H1 (cell line): Measurements from ENCODE around the gene OTC. TPM values are rescaled to one million over a fixed set of nuclear protein-coding genes. Genes with fewer than 3 reads are reported as not detected.

Source experiments
- CTCF ChIA-PET: fragments of 300-600 bp; sonication (Branson Sonifier 250); formaldehyde crosslinking; loops from one replicate; lab custom pipeline; 2021; ENCODE audit not compliant: partially characterized antibody; lab: Charles Lee
- POLR2A ChIA-PET: fragments of 300-600 bp; sonication (Branson Sonifier 250); formaldehyde crosslinking; loops from one replicate; lab custom pipeline; 2021; ENCODE audit warnings: inconsistent platforms; ENCODE audit not compliant: partially characterized antibody; lab: Charles Lee
- DNase-seq, 2 experiments: peaks; one replicate each; pipeline versions ENCODE4 v3.0.0 to v3.0.0-alpha.2; 2010 to 2022; ENCODE audit warnings: low spot score in 2 of 2, low read depth in 1 of 2, mixed read lengths in 1 of 2
- FAIRE-seq: peaks from 2 replicates; lab custom pipeline; 2011; peaks lifted over from hg19 to GRCh38; lab: Jason Lieb, UNC
- H2AFZ ChIP-seq: 2 replicates; pipeline ENCODE4 v1.8.1; 2012; ENCODE audit warnings: low read length, inconsistent platforms
- H2AK5ac ChIP-seq: 2 replicates; pipeline ENCODE4 v1.6.1; 2013; ENCODE audit warnings: low read depth, low read length
- H2BK120ac ChIP-seq: replicated peaks from 2 replicates; pipeline ENCODE3; 2013; ENCODE audit warnings: low read depth, low read length, inconsistent platforms
- H2BK12ac ChIP-seq: 2 replicates; pipeline ENCODE4 v1.6.1; 2013; ENCODE audit warnings: low read depth, low read length
- H2BK15ac ChIP-seq: 2 replicates; pipeline ENCODE4 v1.6.1; 2013; ENCODE audit warnings: low read length
- H2BK20ac ChIP-seq: 2 replicates; pipeline ENCODE4 v1.6.1; 2013; ENCODE audit warnings: low read length
- H2BK5ac ChIP-seq: 2 replicates; pipeline ENCODE4 v1.6.1; 2013; ENCODE audit warnings: low read depth, low read length
- H3K14ac ChIP-seq: 2 replicates; pipeline ENCODE4 v1.6.1; 2013; ENCODE audit warnings: inconsistent platforms; ENCODE audit not compliant: insufficient read length
- H3K18ac ChIP-seq: 2 replicates; pipeline ENCODE4 v1.6.1; 2013; ENCODE audit warnings: low read length; ENCODE audit errors: extremely low read depth
- H3K23ac ChIP-seq: 2 replicates; pipeline ENCODE4 v1.6.1; 2013; ENCODE audit warnings: inconsistent platforms; ENCODE audit not compliant: insufficient read length
- H3K23me2 ChIP-seq: 2 replicates; pipeline ENCODE4 v1.6.1; 2013; ENCODE audit warnings: low read depth, low read length
- H3K27ac ChIP-seq: 2 replicates; pipeline ENCODE4 v1.6.1; 2011; ENCODE audit warnings: low read depth, low read length, inconsistent platforms
- H3K27me3 ChIP-seq, 4 experiments: replicated peaks in 1 of 4; 1 replicate in 1 of 4; 2 replicates in 3 of 4; pipeline versions ENCODE4 v1.6.1 to v1.8.1; 2011 to 2013; ENCODE audit warnings: low read length in 3 of 4, mild to moderate bottlenecking in 3 of 4, inconsistent platforms in 2 of 4, mixed read lengths in 2 of 4, moderate library complexity in 1 of 4; ENCODE audit not compliant: control insufficient read depth in 3 of 4, insufficient read depth in 3 of 4; ENCODE audit errors: extremely low read depth in 1 of 4
- H3K36me3 ChIP-seq, 4 experiments: 2 replicates each; pipeline versions ENCODE4 v1.6.1 to v1.8.1; 2011 to 2013; ENCODE audit warnings: mild to moderate bottlenecking in 4 of 4, low read length in 3 of 4, moderate library complexity in 2 of 4, control low read depth in 1 of 4, inconsistent platforms in 1 of 4; ENCODE audit not compliant: insufficient read depth in 4 of 4, control insufficient read depth in 2 of 4
- H3K4ac ChIP-seq: replicated peaks from 2 replicates; pipeline ENCODE3; 2013; ENCODE audit warnings: low read length, low read depth, mixed read lengths, inconsistent platforms; ENCODE audit not compliant: insufficient read length
- H3K4me1 ChIP-seq, 4 experiments: replicated peaks in 1 of 4; 1 replicate in 1 of 4; 2 replicates in 3 of 4; pipeline versions ENCODE4 v1.6.1 to v1.8.1; 2011 to 2013; ENCODE audit warnings: low read length in 3 of 4, inconsistent platforms in 2 of 4, mixed read lengths in 1 of 4; ENCODE audit not compliant: insufficient read depth in 4 of 4, control insufficient read depth in 3 of 4
- H3K4me2 ChIP-seq, 2 experiments: 2 replicates each; pipeline versions ENCODE4 v1.6.1 to v1.8.1; 2011 to 2013; ENCODE audit warnings: low read depth in 2 of 2, low read length in 2 of 2, control low read depth in 1 of 2, inconsistent platforms in 1 of 2, mild to moderate bottlenecking in 1 of 2; ENCODE audit not compliant: insufficient read depth in 1 of 2
- H3K4me3 ChIP-seq, 4 experiments: fragments of 200-600, 300-600 bp in 1 of 4; sonication (generic), shearing (Covaris generic), sonication (Bioruptor Twin) in 1 of 4; 2 replicates each; pipeline versions ENCODE4 v1.5.1 to v1.8.1; 2011 to 2016; ENCODE audit warnings: low read length in 4 of 4, low read depth in 3 of 4, control low read depth in 2 of 4, inconsistent platforms in 2 of 4, mild to moderate bottlenecking in 2 of 4, mixed read lengths in 1 of 4, moderate library complexity in 1 of 4; ENCODE audit not compliant: insufficient read depth in 2 of 4; ENCODE audit errors: extremely low read depth in 1 of 4
- H3K56ac ChIP-seq: replicated peaks from 2 replicates; pipeline ENCODE3; 2013; ENCODE audit warnings: low read depth, mild to moderate bottlenecking, mixed read lengths, low read length, inconsistent platforms; ENCODE audit not compliant: insufficient read length
- H3K79me1 ChIP-seq: 2 replicates; pipeline ENCODE4 v1.6.1; 2013; ENCODE audit warnings: low read depth, low read length, control low read depth
- H3K79me2 ChIP-seq, 2 experiments: 2 replicates each; pipeline versions ENCODE4 v1.6.1 to v1.8.1; 2012 to 2013; ENCODE audit warnings: low read length in 2 of 2, mild to moderate bottlenecking in 2 of 2, inconsistent platforms in 1 of 2; ENCODE audit not compliant: insufficient read depth in 2 of 2, control insufficient read depth in 1 of 2
- H3K9ac ChIP-seq, 4 experiments: replicated peaks in 1 of 4; 1 replicate in 1 of 4; 2 replicates in 3 of 4; pipeline versions ENCODE4 v1.6.1 to v1.8.1; 2011 to 2013; ENCODE audit warnings: low read depth in 3 of 4, low read length in 3 of 4, control low read depth in 2 of 4, mild to moderate bottlenecking in 2 of 4, moderate library complexity in 2 of 4, inconsistent platforms in 1 of 4; ENCODE audit errors: extremely low read depth in 1 of 4
- H3K9me3 ChIP-seq, 2 experiments: 2 replicates each; pipeline versions ENCODE4 v1.6.1 to v1.8.1; 2012 to 2013; ENCODE audit warnings: mild to moderate bottlenecking in 2 of 2, moderate library complexity in 2 of 2, control low read depth in 1 of 2, inconsistent platforms in 1 of 2, low read depth in 1 of 2, low read length in 1 of 2, mixed read lengths in 1 of 2; ENCODE audit not compliant: insufficient read depth in 2 of 2
- H4K20me1 ChIP-seq, 2 experiments: replicated peaks in 1 of 2; 2 replicates each; pipeline versions ENCODE3 to v1.8.1; 2011 to 2013; ENCODE audit warnings: inconsistent platforms in 2 of 2, low read length in 2 of 2, mild to moderate bottlenecking in 1 of 2; ENCODE audit not compliant: insufficient read depth in 2 of 2, control insufficient read depth in 1 of 2
- H4K5ac ChIP-seq: 2 replicates; pipeline ENCODE4 v1.6.1; 2013; ENCODE audit warnings: low read length, low read depth, mixed read lengths, inconsistent platforms; ENCODE audit not compliant: insufficient read length
- H4K8ac ChIP-seq: 2 replicates; pipeline ENCODE4 v1.8.0; 2013; ENCODE audit warnings: mild to moderate bottlenecking, moderate library complexity, low read length, inconsistent platforms; ENCODE audit not compliant: insufficient read depth; ENCODE audit errors: extremely low read depth
- H4K91ac ChIP-seq: replicated peaks from 2 replicates; pipeline ENCODE3; 2013; ENCODE audit warnings: low read length, mixed read lengths, inconsistent platforms; ENCODE audit not compliant: insufficient read length
- CHD1 ChIP-seq: IDR thresholded peaks from 2 replicates; pipeline ENCODE4 v1.6.1; 2012; ENCODE audit warnings: low read depth, low read length, improper control_type of control experiment
- CHD2 ChIP-seq: IDR thresholded peaks from 2 replicates; pipeline ENCODE4 v1.6.1; 2012; ENCODE audit warnings: low read length, improper control_type of control experiment
- GTF2F1 ChIP-seq: IDR thresholded peaks from 2 replicates; pipeline ENCODE4 v1.6.1; 2012; ENCODE audit warnings: low read depth, low read length, improper control_type of control experiment, borderline replicate concordance
- HDAC2 ChIP-seq, 2 experiments: fragments of 300-600 bp in 1 of 2; sonication (generic) in 1 of 2; IDR thresholded peaks; 2 replicates each; pipeline ENCODE4 v1.6.1; 2011 to 2012; ENCODE audit warnings: low read depth in 2 of 2, low read length in 2 of 2, mild to moderate bottlenecking in 2 of 2, moderate library complexity in 2 of 2, borderline replicate concordance in 1 of 2, inconsistent platforms in 1 of 2
- JUND ChIP-seq: IDR thresholded peaks from 2 replicates; pipeline ENCODE4 v1.6.1; 2011; ENCODE audit warnings: mild to moderate bottlenecking, improper control_type of control experiment, low read length
- POLR2AphosphoS5 ChIP-seq: IDR thresholded peaks from 2 replicates; pipeline ENCODE4 v1.6.1; 2011; ENCODE audit warnings: low read depth, low read length
- RAD21 ChIP-seq, 2 experiments: IDR thresholded peaks in 1 of 2; conservative IDR thresholded peaks in 1 of 2; 2 replicates each; pipeline ENCODE4 v1.6.1; 2011; ENCODE audit warnings: low read depth in 2 of 2, low read length in 2 of 2, improper control_type of control experiment in 1 of 2, inconsistent platforms in 1 of 2, mild to moderate bottlenecking in 1 of 2, moderate library complexity in 1 of 2
- SP1 ChIP-seq: IDR thresholded peaks from 2 replicates; pipeline ENCODE4 v1.6.1; 2011; ENCODE audit warnings: low read depth, low read length
- WGBS, 2 experiments: shearing (Covaris generic) in 1 of 2; methylation state at CpG; one replicate each; pipeline versions ENCODE4 v1.1.6 to v1.1.7; 2013 to 2015; ENCODE audit warnings: low lambda C conversion rate in 2 of 2, mixed read lengths in 2 of 2, inconsistent platforms in 1 of 2, low coverage in 1 of 2, missing lambda C conversion rate in 1 of 2; ENCODE audit not compliant: insufficient replicate concordance in 2 of 2, insufficient coverage in 1 of 2, insufficient read length in 1 of 2; ENCODE audit errors: extremely low coverage in 1 of 2, missing lambda C conversion rate in 1 of 2; 5-methylcytosine and 5-hydroxymethylcytosine counted together
- polyA plus RNA-seq, 7 experiments: library from polyadenylated mRNA; depleted of rRNA in 3 of 7; stranded (reverse) in 5 of 7; unstranded in 2 of 7; fragments of >200 nt in 5 of 7; fragments of 200-250 nt in 2 of 7; gene quantifications; 1 replicate in 5 of 7; 2 replicates in 1 of 7; 4 replicates in 1 of 7; pipeline versions ENCODE4 v1.2.1 to v1.2.3, GENCODE V29; 2011 to 2013; ENCODE audit warnings: missing spikeins in 2 of 7, mixed read lengths in 2 of 7
- total RNA-seq: library from RNA; stranded (reverse); fragmentation: NEBNext Ultra II Directional; extraction: Animal tissue kit (Norgen Biotek cat#: 25700); gene quantifications from 2 replicates; pipeline ENCODE4 v1.2.1, GENCODE V29; 2021
- TF ChIP-seq, protein P1 (sequence below): IDR thresholded peaks from 2 replicates; pipeline ENCODE4 v1.6.1; 2011; ENCODE audit warnings: low read length, improper control_type of control experiment

Gene OTC
- total and polyA plus RNA-seq, 2 of the 8 experiments (the other 6 are each of a cell fraction or from before 2014, with no cell fraction given), result not detected

DNA sequence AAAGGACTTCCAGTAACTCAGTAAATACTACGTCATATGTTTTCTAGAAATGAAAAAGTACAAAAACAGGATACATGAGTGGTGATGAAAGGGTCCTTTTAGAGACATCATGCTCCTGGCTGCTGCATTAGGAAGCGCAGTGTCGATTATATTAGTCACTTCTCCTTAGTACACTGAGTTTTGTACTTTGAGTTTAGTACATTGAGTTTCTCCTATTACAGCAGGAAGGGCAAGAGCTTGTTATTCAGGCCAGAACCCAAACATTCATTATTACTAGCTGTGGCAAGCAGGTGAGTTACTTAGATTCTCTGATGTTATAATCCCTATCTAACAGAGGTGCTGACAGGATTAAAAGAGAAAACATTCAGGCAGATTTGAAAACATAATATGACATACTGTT is 46.4 kb upstream of the OTC start:
- H2BK15ac ChIP-seq, result no peak overlapping the region
- H3K4me1 ChIP-seq, result no peaks in the 10 kb centered on the region
- H2BK5ac ChIP-seq, result no peak overlapping the region
- H3K27me3 ChIP-seq, result no peaks in the 10 kb centered on the region
- H4K91ac ChIP-seq, result no peak overlapping the region
- no peak overlapping the region for H3K27ac ChIP-seq
- no peak overlapping the region for H4K8ac ChIP-seq
- no peaks in the 10 kb centered on the region for H3K79me2 ChIP-seq
- no peak overlapping the region for H2AK5ac ChIP-seq
- CTCF ChIA-PET, result interaction anchor here (1.0 kb wide), 1 partner anchor 25 kb away, joined by 3 read pairs; no protein-coding TSS in a partner anchor
- no peaks in the 10 kb centered on the region for H3K9me3 ChIP-seq
- no peak overlapping the region for H2BK20ac ChIP-seq
- no peak overlapping the region for H3K14ac ChIP-seq
- no peak overlapping the region for H3K4me2 ChIP-seq
- H3K36me3 ChIP-seq, result no peaks in the 10 kb centered on the region; a peak in 1 of 8 replicates
- H3K9ac ChIP-seq, result no peak overlapping the region
- no peak overlapping the region for H3K4me3 ChIP-seq
- H3K4ac ChIP-seq, result no peak overlapping the region
- no peak overlapping the region for H3K23ac ChIP-seq
- H2AFZ ChIP-seq, result no peak overlapping the region
- H3K56ac ChIP-seq, result no peak overlapping the region
- no peak overlapping the region for H2BK12ac ChIP-seq
- 95% methylated on average over 3 of the region's 3 CpGs; no CpG with 5 or more reads in 1 of the 2 experiments for WGBS, 2 experiments
- H4K20me1 ChIP-seq, result no peaks in the 10 kb centered on the region
- no peak for TF ChIP-seq SP1
- TF ChIP-seq GTF2F1, result no peak
- TF ChIP-seq CHD2, result no peak
- TF ChIP-seq HDAC2 (IDR thresholded peaks at IDR 0.05; ENCODE audit: borderline replicate concordance in 1 of 2, low read depth in 2 of 2, low read length in 2 of 2), result no peak
- TF ChIP-seq POLR2AphosphoS5, result no peak
- TF ChIP-seq, protein P1, sequence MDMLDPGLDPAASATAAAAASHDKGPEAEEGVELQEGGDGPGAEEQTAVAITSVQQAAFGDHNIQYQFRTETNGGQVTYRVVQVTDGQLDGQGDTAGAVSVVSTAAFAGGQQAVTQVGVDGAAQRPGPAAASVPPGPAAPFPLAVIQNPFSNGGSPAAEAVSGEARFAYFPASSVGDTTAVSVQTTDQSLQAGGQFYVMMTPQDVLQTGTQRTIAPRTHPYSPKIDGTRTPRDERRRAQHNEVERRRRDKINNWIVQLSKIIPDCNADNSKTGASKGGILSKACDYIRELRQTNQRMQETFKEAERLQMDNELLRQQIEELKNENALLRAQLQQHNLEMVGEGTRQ, result no peak
- TF ChIP-seq RAD21 (IDR thresholded peaks at IDR 0.05 in 1 of 2, conservative IDR thresholded peaks at IDR 0.05 in 1 of 2; ENCODE audit: low read depth in 2 of 2, low read length in 2 of 2), result no peak
- TF ChIP-seq CHD1, result no peak
- no peak for TF ChIP-seq JUND
- H4K5ac ChIP-seq, result no peak overlapping the region
- no peak for FAIRE-seq
- POLR2A ChIA-PET, result no interaction called here
- no peak for DNase-seq
- H3K18ac ChIP-seq, result no peak overlapping the region
- no peak overlapping the region for H2BK120ac ChIP-seq
- H3K79me1 ChIP-seq, result no peaks in the 10 kb centered on the region
- no peaks in the 10 kb centered on the region for H3K23me2 ChIP-seq
